Measurements from ENCODE around the gene USP7. TPM values are rescaled to one million over a fixed set of nuclear protein-coding genes. Genes with fewer than 3 reads are reported as not detected.
A peak's percentile ranks its signal among the peaks of the same experiment; 100 is the strongest.

The USP7 gene
- total and polyA plus RNA-seq, 4 experiments from 2014 or later = 4.8 to 206 (median 106) TPM

DNA sequence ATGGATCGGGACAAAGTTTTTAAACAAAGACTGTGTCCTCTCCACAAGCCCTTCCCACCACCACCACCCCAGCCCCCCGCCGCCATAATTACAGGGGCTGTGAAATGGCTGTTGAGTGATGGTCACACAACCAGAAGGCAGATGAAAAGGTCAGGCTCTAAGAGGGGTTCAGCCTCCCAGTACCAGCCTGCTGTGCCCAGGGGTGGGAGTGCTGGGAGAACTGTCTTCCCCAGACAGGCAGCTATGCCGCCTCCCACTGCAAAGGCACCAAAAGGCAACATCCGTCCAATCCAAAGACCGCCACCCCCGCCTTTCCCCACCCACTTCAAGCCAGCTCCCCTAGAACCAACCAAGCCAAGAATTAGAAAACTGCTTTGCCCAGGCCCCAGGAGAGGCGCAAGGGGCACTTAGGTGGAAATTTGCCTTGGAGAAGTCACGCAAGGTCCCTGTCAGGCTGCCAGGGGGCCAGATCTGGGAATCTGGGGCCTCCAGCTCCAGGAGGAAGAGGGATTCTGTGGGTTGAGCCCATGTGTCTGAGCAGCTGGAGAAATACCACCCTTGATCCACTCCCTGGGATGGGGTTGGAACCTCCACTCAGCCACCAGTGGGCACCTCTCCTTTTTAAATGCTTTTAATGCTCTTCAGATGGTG lies 109.3 kb downstream of the USP7 start:
- Mint-ChIP-seq H3K27me3 (no peaks in the 10 kb centered on the region), H3K36me3 (peaks cover 20 to 62% of the 10 kb centered on the region in 2 donors), H3K9me3 (peaks cover 0 to 2% (median 0%) of the 10 kb centered on the region in 8 donors), H3K27ac (peak overlapping the region in 3 of 7 donors; percentile 13 to 78 (median 57)), H3K4me3 (no peak overlapping the region), H3K4me1 (peaks cover 24 to 58% (median 42%) of the 10 kb centered on the region in 4 donors)
- DNase-seq = no peak
- Histone ChIP-seq H3K27ac (ENCODE audit: low read depth, low read length) (no peak overlapping the region), H3K9me3 (ENCODE audit: control insufficient read depth in 1 of 2, low read length in 2 of 2) (no peaks in the 10 kb centered on the region), H3K4me1 (ENCODE audit: insufficient read depth, low read length) (peaks cover 19% of the 10 kb centered on the region), H3K36me3 (ENCODE audit: insufficient read depth, low read length) (peaks cover 17% of the 10 kb centered on the region), H3K27me3 (ENCODE audit: insufficient read depth, low read length) (no peaks in the 10 kb centered on the region), H3K4me3 (ENCODE audit: low read length in 2 of 2) (no peak overlapping the region)
- ChIA-PET CTCF (ENCODE audit: partially characterized antibody) (interaction anchor here (0.8 to 3.2 kb wide), 5 partner anchors 17 to 286 kb away, joined by 3 to 10 read pairs (median 3); no protein-coding TSS in a partner anchor), POLR2A (ENCODE audit: partially characterized antibody) (interaction anchor here (0.5 to 2.1 kb wide), 4 partner anchors 11 to 54 kb away, joined by 3 to 16 read pairs (median 4); partner anchors contain the start of gene CARHSP1)
- intact Hi-C loops (cut with micrococcal nuclease) = no loop called here

DNA sequence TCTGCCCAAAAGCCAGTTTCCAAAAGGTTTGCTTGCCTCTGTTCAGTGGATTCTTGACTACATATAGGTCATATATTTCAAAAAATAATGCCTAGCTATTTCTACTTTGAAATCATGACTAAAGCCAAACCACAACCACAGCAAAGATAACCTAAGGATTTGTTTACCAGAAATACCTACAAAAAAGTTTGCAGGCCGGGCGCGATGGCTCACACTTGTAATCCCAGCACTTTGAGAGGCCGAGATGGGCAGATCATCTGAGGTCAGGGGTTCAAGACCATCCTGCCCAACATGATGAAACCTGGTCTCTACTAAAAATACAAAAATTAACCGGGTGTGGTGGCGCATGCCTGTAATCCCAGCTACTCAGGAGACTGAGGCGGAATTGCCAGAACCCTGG lies 110.1 kb downstream of the USP7 start:
- H3K4me3 ChIP-seq (ENCODE audit: low read length in 2 of 2) = no peak overlapping the region
- H3K4me1 Mint-ChIP-seq = peaks cover 26 to 58% (median 41%) of the 10 kb centered on the region in 4 donors
- H3K36me3 ChIP-seq (ENCODE audit: insufficient read depth, low read length) = peaks cover 19% of the 10 kb centered on the region
- peaks cover 19% of the 10 kb centered on the region for H3K4me1 ChIP-seq (ENCODE audit: insufficient read depth, low read length)
- no peaks in the 10 kb centered on the region for H3K27me3 ChIP-seq (ENCODE audit: insufficient read depth, low read length)
- no peaks in the 10 kb centered on the region for H3K9me3 ChIP-seq (ENCODE audit: control insufficient read depth in 1 of 2, low read length in 2 of 2)
- H3K9me3 Mint-ChIP-seq = peaks cover 0 to 2% (median 0%) of the 10 kb centered on the region in 8 donors
- peak overlapping the region in 6 of 7 donors; percentile 24 to 76 (median 70) for H3K27ac Mint-ChIP-seq
- H3K36me3 Mint-ChIP-seq = peaks cover 20 to 65% of the 10 kb centered on the region in 2 donors
- H3K27ac ChIP-seq (ENCODE audit: low read depth, low read length) = no peak overlapping the region
- no peaks in the 10 kb centered on the region for H3K27me3 Mint-ChIP-seq
- no peak for DNase-seq
- intact Hi-C loops (cut with micrococcal nuclease) = no loop called here
- ChIA-PET POLR2A (ENCODE audit: partially characterized antibody) (interaction anchor here (1.9 to 2.1 kb wide), 2 partner anchors 15 to 26 kb away, joined by 4 to 16 read pairs; partner anchors contain the start of gene CARHSP1), CTCF (ENCODE audit: partially characterized antibody) (interaction anchor here (0.8 to 3.2 kb wide), 4 partner anchors 18 to 285 kb away, joined by 3 to 10 read pairs (median 4); no protein-coding TSS in a partner anchor)
- H3K4me3 Mint-ChIP-seq = no peak overlapping the region

DNA sequence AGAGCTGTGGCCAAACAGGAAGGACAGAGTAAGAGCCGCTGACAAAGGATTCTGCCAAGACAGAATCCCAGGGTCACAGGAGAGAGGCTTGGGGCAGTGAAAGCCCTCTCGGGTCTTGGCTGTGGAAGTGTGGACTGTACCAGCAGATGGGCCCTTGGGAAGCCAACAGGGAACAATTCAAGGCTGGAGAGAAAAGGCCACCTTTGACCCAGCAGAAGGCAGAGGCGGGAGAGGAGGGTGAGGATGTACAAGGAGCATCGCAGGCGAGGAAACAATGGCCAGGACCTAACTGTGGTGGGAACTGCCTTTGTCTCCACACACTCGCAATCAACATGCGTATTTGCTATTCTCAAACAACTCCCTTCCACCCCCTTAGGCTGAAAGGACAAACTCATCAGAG lies 110.6 kb downstream of the USP7 start:
- intact Hi-C loops (cut with micrococcal nuclease) = no loop called here

DNA sequence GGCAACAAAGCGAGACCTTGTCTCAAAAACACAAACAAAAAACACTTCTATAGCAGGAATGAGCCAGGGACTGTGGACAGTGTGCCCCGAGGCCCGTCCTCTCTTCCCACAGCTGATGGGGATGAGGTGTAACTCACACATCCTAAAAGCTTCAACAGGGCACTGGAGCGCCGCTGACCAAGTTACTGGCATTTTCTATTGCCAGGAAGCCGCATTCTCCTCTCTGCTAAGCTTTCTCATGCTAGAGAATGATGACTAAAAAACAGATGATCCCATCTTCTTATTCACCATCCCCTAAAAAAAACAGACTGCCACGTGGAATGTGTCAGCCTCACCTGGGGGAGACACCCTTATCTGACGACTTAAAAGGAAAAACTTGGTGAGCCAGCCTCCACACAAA lies 111.2 kb downstream of the USP7 start:
- peaks cover 22 to 49% (median 35%) of the 10 kb centered on the region in 4 donors for H3K4me1 Mint-ChIP-seq
- H3K27me3 Mint-ChIP-seq = no peaks in the 10 kb centered on the region
- H3K4me1 ChIP-seq (ENCODE audit: insufficient read depth, low read length) = peaks cover 19% of the 10 kb centered on the region
- no peak overlapping the region for H3K4me3 Mint-ChIP-seq
- H3K27ac ChIP-seq (ENCODE audit: low read depth, low read length) = no peak overlapping the region
- no peaks in the 10 kb centered on the region for H3K27me3 ChIP-seq (ENCODE audit: insufficient read depth, low read length)
- H3K36me3 ChIP-seq (ENCODE audit: insufficient read depth, low read length) = peaks cover 27% of the 10 kb centered on the region
- ChIA-PET POLR2A (ENCODE audit: partially characterized antibody) (interaction anchor here (0.8 kb wide), 1 partner anchor 11 kb away, joined by 3 read pairs; no protein-coding TSS in a partner anchor), CTCF (ENCODE audit: partially characterized antibody) (interaction anchor here (1.1 to 2.0 kb wide), 2 partner anchors 21 to 27 kb away, joined by 3 to 9 read pairs; no protein-coding TSS in a partner anchor)
- intact Hi-C loops (cut with micrococcal nuclease) = no loop called here
- no peaks in the 10 kb centered on the region for H3K9me3 Mint-ChIP-seq
- peak overlapping the region in 4 of 7 donors; percentile 13 to 66 (median 63) for H3K27ac Mint-ChIP-seq
- H3K4me3 ChIP-seq (ENCODE audit: low read length in 2 of 2) = no peak overlapping the region
- no peak for DNase-seq
- H3K36me3 Mint-ChIP-seq = peaks cover 14 to 64% of the 10 kb centered on the region in 2 donors
- H3K9me3 ChIP-seq (ENCODE audit: control insufficient read depth in 1 of 2, low read length in 2 of 2) = no peaks in the 10 kb centered on the region

More for the DNA sequence above, 110.6 kb downstream of the USP7 start:
- DNase-seq = no peak
- Mint-ChIP-seq H3K9me3 (peaks cover 0 to 2% (median 0%) of the 10 kb centered on the region in 8 donors), H3K4me3 (no peak overlapping the region), H3K36me3 (peaks cover 18 to 62% of the 10 kb centered on the region in 2 donors), H3K27me3 (no peaks in the 10 kb centered on the region), H3K27ac (peak overlapping the region in 6 of 7 donors; percentile 24 to 68 (median 59)), H3K4me1 (peaks cover 25 to 53% (median 39%) of the 10 kb centered on the region in 4 donors)
- Histone ChIP-seq H3K9me3 (ENCODE audit: control insufficient read depth in 1 of 2, low read length in 2 of 2) (no peaks in the 10 kb centered on the region), H3K27me3 (ENCODE audit: insufficient read depth, low read length) (no peaks in the 10 kb centered on the region), H3K36me3 (ENCODE audit: insufficient read depth, low read length) (peaks cover 24% of the 10 kb centered on the region), H3K4me3 (ENCODE audit: low read length in 2 of 2) (no peak overlapping the region), H3K4me1 (ENCODE audit: insufficient read depth, low read length) (peaks cover 19% of the 10 kb centered on the region), H3K27ac (ENCODE audit: low read depth, low read length) (no peak overlapping the region)
- POLR2A ChIA-PET (ENCODE audit: partially characterized antibody) = interaction anchor here (0.8 to 2.1 kb wide), 2 partner anchors 10 to 15 kb away, joined by 3 to 16 read pairs; partner anchors contain the start of gene CARHSP1
- CTCF ChIA-PET (ENCODE audit: partially characterized antibody) = interaction anchor here (0.8 to 2.0 kb wide), 3 partner anchors 18 to 36 kb away, joined by 3 to 9 read pairs (median 3); no protein-coding TSS in a partner anchor

DNA sequence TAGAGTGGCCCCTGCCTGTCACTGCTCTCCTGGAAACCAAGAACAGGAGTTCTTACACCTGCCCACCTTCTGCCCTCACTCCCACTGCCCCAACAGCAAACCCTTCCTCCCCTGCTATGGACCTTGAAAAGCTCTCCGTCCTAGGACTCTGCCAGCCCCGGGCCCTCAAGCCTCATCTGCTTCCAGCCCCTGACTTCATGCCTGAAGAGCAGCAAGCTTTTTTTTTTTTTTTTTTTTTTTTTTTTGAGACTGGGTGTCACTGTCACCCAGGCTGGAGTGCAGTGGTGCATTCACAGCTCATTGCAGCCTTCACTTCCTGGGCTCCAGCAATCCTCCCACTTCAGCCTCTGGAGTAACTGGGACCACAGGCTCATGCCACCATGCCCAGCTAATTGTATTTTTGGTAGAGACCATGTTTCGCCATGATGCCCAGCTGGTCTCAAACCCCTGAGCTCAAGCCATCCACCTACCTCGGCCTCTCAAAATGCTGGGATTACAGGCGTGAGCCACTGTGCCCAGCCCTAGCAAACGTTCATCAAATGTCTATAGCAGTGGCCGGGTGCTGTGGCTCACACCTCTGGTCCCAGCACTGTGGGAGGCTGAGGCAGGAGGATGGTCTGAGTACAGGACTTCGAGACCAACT lies 111.8 kb downstream of the USP7 start:
- no peaks in the 10 kb centered on the region for H3K27me3 ChIP-seq (ENCODE audit: insufficient read depth, low read length)
- H3K4me1 Mint-ChIP-seq = peaks cover 20 to 47% (median 33%) of the 10 kb centered on the region in 4 donors
- POLR2A ChIA-PET (ENCODE audit: partially characterized antibody) = interaction anchor here (0.6 to 0.7 kb wide), 3 partner anchors 33 to 279 kb away, joined by 3 to 5 read pairs (median 3); no protein-coding TSS in a partner anchor
- H3K9me3 Mint-ChIP-seq = no peaks in the 10 kb centered on the region
- no peaks in the 10 kb centered on the region for H3K9me3 ChIP-seq (ENCODE audit: control insufficient read depth in 1 of 2, low read length in 2 of 2)
- no peaks in the 10 kb centered on the region for H3K27me3 Mint-ChIP-seq
- DNase-seq = no peak
- no peak overlapping the region for H3K4me3 ChIP-seq (ENCODE audit: low read length in 2 of 2)
- peaks cover 13 to 68% of the 10 kb centered on the region in 2 donors for H3K36me3 Mint-ChIP-seq
- no peak overlapping the region for H3K27ac ChIP-seq (ENCODE audit: low read depth, low read length)
- intact Hi-C loops (cut with micrococcal nuclease) = no loop called here
- peaks cover 17% of the 10 kb centered on the region for H3K4me1 ChIP-seq (ENCODE audit: insufficient read depth, low read length)
- peak overlapping the region in 5 of 7 donors; percentile 52 to 86 (median 77) for H3K27ac Mint-ChIP-seq
- CTCF ChIA-PET (ENCODE audit: partially characterized antibody) = interaction anchor here (1.1 to 2.0 kb wide), 2 partner anchors 22 to 28 kb away, joined by 3 to 9 read pairs; no protein-coding TSS in a partner anchor
- H3K36me3 ChIP-seq (ENCODE audit: insufficient read depth, low read length) = peaks cover 31% of the 10 kb centered on the region
- no peak overlapping the region for H3K4me3 Mint-ChIP-seq

DNA sequence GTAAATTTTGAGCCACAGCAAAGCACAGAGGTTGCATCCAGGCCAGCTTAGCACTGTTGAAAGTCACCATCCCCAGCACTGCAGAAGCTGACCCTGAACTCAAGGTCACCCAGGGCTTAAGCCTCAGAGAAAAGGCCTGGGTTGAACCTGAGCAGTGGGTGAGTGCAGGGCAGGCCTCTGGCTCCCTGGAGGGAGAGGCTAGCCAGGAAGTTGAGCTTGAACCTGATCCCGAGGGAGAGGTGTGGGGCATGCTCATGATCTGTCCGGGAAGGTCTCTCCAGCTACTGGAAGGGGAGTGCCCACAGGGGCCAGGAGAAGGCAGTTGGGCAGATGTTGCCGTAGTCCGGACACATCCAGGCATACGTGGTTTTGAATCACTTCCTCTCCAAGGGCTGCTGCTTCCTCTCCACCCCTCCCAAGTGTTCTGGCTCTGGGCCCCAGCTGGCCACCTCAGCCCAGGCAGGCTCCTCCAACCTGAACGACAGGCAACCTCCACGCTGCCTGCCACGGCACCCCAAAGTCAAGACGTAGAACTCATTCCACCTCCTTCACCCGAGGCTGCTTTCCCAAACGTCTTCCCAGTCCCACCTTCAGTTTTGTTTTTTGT lies 113.3 kb downstream of the USP7 start:
- peaks cover 26% of the 10 kb centered on the region for H3K36me3 ChIP-seq (ENCODE audit: insufficient read depth, low read length)
- H3K27ac Mint-ChIP-seq = peak overlapping the region; percentile 22 to 94 (median 84)
- no peak overlapping the region for H3K27ac ChIP-seq (ENCODE audit: low read depth, low read length)
- no peaks in the 10 kb centered on the region for H3K27me3 ChIP-seq (ENCODE audit: insufficient read depth, low read length)
- H3K9me3 Mint-ChIP-seq = no peaks in the 10 kb centered on the region
- H3K4me3 ChIP-seq (ENCODE audit: low read length in 2 of 2) = no peak overlapping the region
- DNase-seq = no peak
- ChIA-PET CTCF (ENCODE audit: partially characterized antibody) (interaction anchor here (1.6 kb wide), 1 partner anchor 30 kb away, joined by 10 read pairs; no protein-coding TSS in a partner anchor), POLR2A (ENCODE audit: partially characterized antibody) (interaction anchor here (1.0 kb wide), 1 partner anchor 15 kb away, joined by 3 read pairs; no protein-coding TSS in a partner anchor)
- intact Hi-C loops (cut with micrococcal nuclease) = no loop called here
- peaks cover 15 to 58% of the 10 kb centered on the region in 2 donors for H3K36me3 Mint-ChIP-seq
- peaks cover 17 to 37% (median 25%) of the 10 kb centered on the region in 4 donors for H3K4me1 Mint-ChIP-seq
- H3K4me1 ChIP-seq (ENCODE audit: insufficient read depth, low read length) = peaks cover 11% of the 10 kb centered on the region
- H3K9me3 ChIP-seq (ENCODE audit: control insufficient read depth in 1 of 2, low read length in 2 of 2) = no peaks in the 10 kb centered on the region
- no peaks in the 10 kb centered on the region for H3K27me3 Mint-ChIP-seq
- H3K4me3 Mint-ChIP-seq = peak overlapping the region in 1 of 8 donors; percentile 20
